Thoracic aorta (tissue), 2 donors: ENCODE results near the gene KRT79. TPM values are rescaled to one million over a fixed set of nuclear protein-coding genes. Genes with fewer than 3 reads are reported as not detected.

Experiments
- ATAC-seq: fragments of 150-250 bp; one replicate; pipeline ENCODE4 v1.8.0; 2017; ENCODE audit warnings: low read depth; ENCODE audit not compliant: insufficient number of reproducible peaks, low FRiP score
- DNase-seq: peaks from one replicate; pipeline ENCODE4 v3.0.0-alpha.2; 2020; ENCODE audit warnings: low spot score
- H3K27ac ChIP-seq, 2 donors: fragments of 200-600 bp; sonication (generic); 1 replicate in 1 of 2; 2 replicates in 1 of 2; pipeline ENCODE4 v1.5.1; 2016; ENCODE audit warnings: mild to moderate bottlenecking in 2 of 2, moderate library complexity in 2 of 2
- H3K27me3 ChIP-seq: fragments of 200-600 bp; sonication (generic); replicated peaks from 2 replicates; pipeline ENCODE4 v1.6.0; 2016; ENCODE audit warnings: mild to moderate bottlenecking; ENCODE audit not compliant: insufficient read depth
- H3K36me3 ChIP-seq: fragments of 200-600 bp; sonication (generic); one replicate; pipeline ENCODE4 v1.5.1; 2016
- H3K4me1 ChIP-seq, 2 donors: fragments of 200-600 bp; sonication (generic); 1 replicate in 1 of 2; 2 replicates in 1 of 2; pipeline versions ENCODE4 v1.5.1 to v1.6.0; 2016; ENCODE audit warnings: low read depth in 2 of 2, mild to moderate bottlenecking in 1 of 2; ENCODE audit not compliant: control insufficient read depth in 1 of 2
- H3K4me3 ChIP-seq: fragments of 200-600 bp; sonication (generic); 2 replicates; pipeline ENCODE4 v1.5.1; 2016; ENCODE audit warnings: mild to moderate bottlenecking
- H3K9me3 ChIP-seq: fragments of 200-600 bp; sonication (generic); 2 replicates; pipeline ENCODE4 v1.5.1; 2016
- CTCF ChIP-seq: fragments of 200-600 bp; sonication (generic); IDR thresholded peaks from one replicate; pipeline ENCODE4 v1.5.1; 2019; ENCODE audit warnings: antibody characterized with exemption
- total RNA-seq, 2 donors: library from RNA; depleted of rRNA; stranded (reverse); fragments of >200 nt; gene quantifications; one replicate each; pipeline versions ENCODE4 v1.1.0 to v1.2.3, GENCODE V29; 2016

The KRT79 gene
- total RNA-seq, 2 donors from 2014 or later = not detected

DNA sequence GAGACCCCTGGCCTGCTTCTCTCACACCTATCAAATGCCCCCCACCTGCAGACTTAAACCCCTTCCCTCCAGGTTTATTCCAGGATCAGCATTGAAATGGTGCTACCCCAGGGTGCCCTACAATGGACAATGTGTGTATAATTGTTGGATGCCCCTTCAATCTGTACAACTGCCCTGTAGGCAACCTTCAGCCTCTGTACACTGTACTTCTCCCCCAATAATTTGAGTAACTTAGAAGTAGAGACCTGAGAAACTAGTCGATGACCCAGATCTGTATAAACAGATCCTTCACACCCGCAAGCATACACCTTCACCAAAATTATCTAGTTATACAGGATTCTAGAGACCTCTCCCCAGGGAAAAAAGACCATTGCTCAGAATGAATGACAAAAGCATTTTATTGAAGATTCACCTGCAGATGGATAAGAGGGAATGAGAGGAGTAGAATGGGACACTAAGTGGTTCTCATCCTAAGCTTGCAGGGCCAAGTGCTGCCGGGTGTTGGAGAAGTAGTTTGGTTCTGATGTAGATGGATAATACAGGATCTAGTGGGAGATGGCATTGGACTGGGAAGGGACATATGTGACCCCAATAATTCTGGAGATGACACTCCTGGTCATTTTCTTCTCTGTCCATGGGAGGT lies 27.8 kb downstream of the KRT79 start:
- Histone ChIP-seq H3K27me3 (no peaks in the 10 kb centered on the region), H3K4me1 (no peaks in the 10 kb centered on the region), H3K36me3 (no peaks in the 10 kb centered on the region), H3K9me3 (no peaks in the 10 kb centered on the region), H3K4me3 (no peak overlapping the region), H3K27ac (no peak overlapping the region)
- DNase-seq (no peak), ATAC-seq (no peak)
- no peak for TF ChIP-seq CTCF

DNA sequence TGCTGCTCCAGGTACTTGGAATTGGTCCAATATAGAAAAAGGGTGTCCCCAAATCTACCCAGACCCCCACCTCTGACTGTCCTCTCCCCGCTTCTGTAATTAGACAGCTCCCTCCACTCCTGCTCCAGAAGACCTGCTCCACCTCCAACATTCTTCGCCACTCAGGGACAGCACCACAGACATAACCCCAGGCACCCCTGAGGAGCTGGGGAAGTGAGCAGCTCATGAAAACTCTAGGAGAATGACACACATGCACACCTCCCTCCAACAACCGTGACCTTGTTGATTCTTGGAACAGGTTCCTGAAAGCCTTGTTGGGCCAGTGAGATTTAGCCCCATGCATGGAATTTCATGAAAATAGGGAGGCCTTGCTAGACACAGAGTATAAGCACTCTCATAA lies 28.4 kb downstream of the KRT79 start:
- no peaks in the 10 kb centered on the region for H3K36me3 ChIP-seq
- DNase-seq (no peak), ATAC-seq (no peak)
- no peaks in the 10 kb centered on the region for H3K9me3 ChIP-seq
- no peak overlapping the region for H3K4me3 ChIP-seq
- H3K4me1 ChIP-seq = no peaks in the 10 kb centered on the region
- no peak for TF ChIP-seq CTCF
- H3K27me3 ChIP-seq = no peaks in the 10 kb centered on the region
- no peak overlapping the region for H3K27ac ChIP-seq

- Histone ChIP-seq H3K27ac (no peak overlapping the region), H3K27me3 (no peaks in the 10 kb centered on the region), H3K4me1 (no peaks in the 10 kb centered on the region), H3K4me3 (no peak overlapping the region), H3K9me3 (no peaks in the 10 kb centered on the region), H3K36me3 (no peaks in the 10 kb centered on the region)
- DNase-seq (no peak), ATAC-seq (no peak)
- no peak for TF ChIP-seq CTCF
These were observed 29.1 kb downstream of the KRT79 start for GRCh38 chr12:52805000-52805399.

GRCh38 chr12:52802442-52802841 lies 31.7 kb downstream of the KRT79 start:
- DNase-seq (no peak), ATAC-seq (no peak)
- Histone ChIP-seq H3K27me3 (no peaks in the 10 kb centered on the region), H3K4me1 (no peaks in the 10 kb centered on the region), H3K36me3 (no peaks in the 10 kb centered on the region), H3K4me3 (no peak overlapping the region), H3K27ac (no peak overlapping the region), H3K9me3 (no peaks in the 10 kb centered on the region)
- no peak for TF ChIP-seq CTCF

DNA sequence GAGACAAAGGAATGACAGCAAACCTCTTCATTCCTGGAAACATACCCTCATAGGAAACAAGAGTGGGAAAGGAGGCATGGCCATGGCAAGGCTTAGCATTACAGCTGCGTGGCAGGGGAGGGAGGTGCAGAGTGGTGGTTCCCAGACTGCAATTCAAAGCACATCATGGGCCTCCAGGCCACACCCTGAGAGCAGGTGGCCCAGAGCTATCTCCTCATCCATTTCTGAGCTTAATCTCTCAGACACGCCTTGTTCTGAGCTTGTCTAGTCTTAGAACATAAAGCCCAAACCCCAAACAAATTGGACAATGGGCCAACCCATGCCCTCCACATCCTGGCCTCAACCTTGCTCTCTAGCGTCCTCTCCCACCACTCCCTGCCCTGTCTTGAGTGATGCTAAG lies 32.3 kb downstream of the KRT79 start:
- ATAC-seq (no peak), DNase-seq (no peak)
- no peak for TF ChIP-seq CTCF

More for the DNA sequence above, 32.3 kb downstream of the KRT79 start:
- no peak overlapping the region for H3K4me3 ChIP-seq
- H3K27ac ChIP-seq = no peak overlapping the region
- H3K9me3 ChIP-seq = no peaks in the 10 kb centered on the region
- no peaks in the 10 kb centered on the region for H3K36me3 ChIP-seq
- no peaks in the 10 kb centered on the region for H3K27me3 ChIP-seq
- H3K4me1 ChIP-seq = no peaks in the 10 kb centered on the region
